ENCODE data around the gene PFDN1. TPM values are rescaled to one million over a fixed set of nuclear protein-coding genes. Genes with fewer than 3 reads are reported as not detected.

Gene PFDN1
- total RNA-seq, 1 donor from 2014 or later, result 57.9 TPM

DNA sequence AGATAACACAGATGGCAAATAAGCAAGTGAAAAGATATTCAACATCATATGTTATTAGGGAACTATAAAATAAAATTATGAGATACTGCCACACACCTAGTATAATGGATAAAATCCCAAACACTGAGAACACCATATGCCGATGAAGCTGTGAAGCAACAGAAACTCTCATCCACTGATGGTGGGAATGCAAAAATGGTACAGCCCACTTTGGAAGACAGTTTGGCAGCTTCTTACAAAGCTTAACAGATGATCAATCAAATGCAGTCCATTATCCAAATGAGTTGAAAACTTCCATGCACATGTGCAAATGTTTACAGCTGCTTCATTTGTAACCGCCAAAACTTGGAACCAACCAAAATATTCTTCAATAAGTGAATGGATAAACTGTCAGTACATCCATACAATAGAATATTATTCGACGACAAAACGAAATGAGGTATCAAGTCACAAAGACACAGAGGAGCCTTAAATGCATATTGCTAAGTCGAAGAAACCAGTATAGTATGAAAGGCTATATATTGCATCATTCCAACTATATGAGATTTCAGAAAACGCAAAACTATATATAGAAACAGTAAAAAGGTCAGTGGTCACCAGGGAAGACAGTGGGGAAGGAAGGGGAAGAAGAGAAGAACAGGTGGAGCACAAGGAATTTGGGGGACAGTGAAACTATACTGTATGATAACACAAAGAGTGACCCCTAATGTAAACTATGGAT lies 14.9 kb downstream of the PFDN1 start:
- H3K9me3 Mint-ChIP-seq, result no peaks in the 10 kb centered on the region
- H3K4me3 Mint-ChIP-seq, result no peak overlapping the region
- H3K27ac Mint-ChIP-seq, result no peak overlapping the region
- peaks cover 7% of the 10 kb centered on the region for H3K4me1 Mint-ChIP-seq (ENCODE audit: unreplicated experiment)
- peaks cover 17% of the 10 kb centered on the region for H3K36me3 Mint-ChIP-seq
- no peaks in the 10 kb centered on the region for H3K27me3 Mint-ChIP-seq
- TF ChIP-seq, protein P1, sequence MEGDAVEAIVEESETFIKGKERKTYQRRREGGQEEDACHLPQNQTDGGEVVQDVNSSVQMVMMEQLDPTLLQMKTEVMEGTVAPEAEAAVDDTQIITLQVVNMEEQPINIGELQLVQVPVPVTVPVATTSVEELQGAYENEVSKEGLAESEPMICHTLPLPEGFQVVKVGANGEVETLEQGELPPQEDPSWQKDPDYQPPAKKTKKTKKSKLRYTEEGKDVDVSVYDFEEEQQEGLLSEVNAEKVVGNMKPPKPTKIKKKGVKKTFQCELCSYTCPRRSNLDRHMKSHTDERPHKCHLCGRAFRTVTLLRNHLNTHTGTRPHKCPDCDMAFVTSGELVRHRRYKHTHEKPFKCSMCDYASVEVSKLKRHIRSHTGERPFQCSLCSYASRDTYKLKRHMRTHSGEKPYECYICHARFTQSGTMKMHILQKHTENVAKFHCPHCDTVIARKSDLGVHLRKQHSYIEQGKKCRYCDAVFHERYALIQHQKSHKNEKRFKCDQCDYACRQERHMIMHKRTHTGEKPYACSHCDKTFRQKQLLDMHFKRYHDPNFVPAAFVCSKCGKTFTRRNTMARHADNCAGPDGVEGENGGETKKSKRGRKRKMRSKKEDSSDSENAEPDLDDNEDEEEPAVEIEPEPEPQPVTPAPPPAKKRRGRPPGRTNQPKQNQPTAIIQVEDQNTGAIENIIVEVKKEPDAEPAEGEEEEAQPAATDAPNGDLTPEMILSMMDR (conservative IDR thresholded peaks at IDR 0.05), result no peak
- no peak for DNase-seq (ENCODE audit: extremely low spot score, unreplicated experiment)

DNA sequence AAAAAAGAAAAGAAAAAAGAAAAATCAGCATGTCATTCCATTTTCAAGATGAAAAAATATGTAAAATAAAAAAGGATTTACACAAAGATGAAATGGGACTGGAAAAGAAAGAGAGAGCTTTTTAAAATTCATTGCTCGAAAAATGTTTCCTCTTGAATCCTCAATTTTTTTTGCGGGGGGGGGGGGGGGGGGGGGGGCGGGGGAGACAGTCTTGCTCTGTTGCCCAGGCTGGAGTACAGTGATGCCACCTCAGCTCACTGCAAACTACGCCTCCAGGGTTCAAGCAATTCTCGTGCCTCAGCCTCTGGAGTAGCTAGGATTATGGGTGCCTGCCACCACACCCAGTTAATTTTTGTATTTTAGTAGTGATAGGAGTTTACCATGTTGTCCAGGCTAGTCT lies 16.5 kb downstream of the PFDN1 start:
- Mint-ChIP-seq H3K27ac (no peak overlapping the region), H3K36me3 (peaks cover 16% of the 10 kb centered on the region), H3K4me3 (no peak overlapping the region), H3K27me3 (no peaks in the 10 kb centered on the region), H3K9me3 (no peaks in the 10 kb centered on the region), H3K4me1 (ENCODE audit: unreplicated experiment) (peaks cover 6% of the 10 kb centered on the region)
- TF ChIP-seq, protein P1 (conservative IDR thresholded peaks at IDR 0.05), result no peak
- no peak for DNase-seq (ENCODE audit: extremely low spot score, unreplicated experiment)

DNA sequence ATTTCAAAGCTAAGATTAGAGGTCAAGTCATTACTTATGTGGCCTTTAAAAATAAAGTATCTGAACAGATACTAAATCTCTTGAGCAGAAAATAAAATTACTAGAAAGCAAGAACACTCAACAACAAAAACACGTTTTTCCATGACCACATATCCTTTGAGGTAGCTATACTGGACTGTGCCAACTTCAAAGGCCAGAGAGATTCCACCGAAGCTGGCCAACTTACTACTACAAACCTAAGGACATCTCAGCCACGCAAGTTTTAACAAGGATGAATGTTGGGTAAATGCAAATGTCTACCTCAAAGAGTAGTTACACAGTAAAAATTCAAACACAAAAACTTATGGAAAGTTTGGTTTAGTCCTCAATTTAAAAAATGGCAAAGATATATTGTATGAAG lies 18.9 kb downstream of the PFDN1 start:
- Mint-ChIP-seq H3K27me3 (no peaks in the 10 kb centered on the region), H3K4me1 (ENCODE audit: unreplicated experiment) (peaks cover 6% of the 10 kb centered on the region), H3K27ac (no peak overlapping the region), H3K4me3 (no peak overlapping the region), H3K36me3 (peaks cover 3% of the 10 kb centered on the region), H3K9me3 (no peaks in the 10 kb centered on the region)
- TF ChIP-seq, protein P1 (conservative IDR thresholded peaks at IDR 0.05), result no peak
- DNase-seq (ENCODE audit: extremely low spot score, unreplicated experiment), result no peak

DNA sequence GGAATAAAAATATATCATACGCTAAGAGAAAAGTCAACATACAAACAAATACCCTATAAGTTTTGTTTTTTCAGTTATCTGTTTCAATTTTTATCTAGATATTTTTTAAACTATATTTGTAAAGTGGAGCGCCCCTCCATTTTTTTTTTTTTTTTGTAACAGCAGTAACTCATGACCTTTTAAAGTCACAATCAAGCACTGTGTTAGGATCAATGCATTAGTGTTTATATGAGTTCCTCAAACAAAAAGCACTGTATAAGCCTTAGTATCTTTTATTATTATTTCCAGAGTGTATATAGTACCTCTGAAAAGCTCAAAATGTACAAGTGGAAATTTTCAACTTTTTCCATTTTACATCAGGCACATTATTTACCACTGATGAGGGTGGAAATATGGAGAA lies 20.6 kb downstream of the PFDN1 start:
- no peaks in the 10 kb centered on the region for H3K27me3 Mint-ChIP-seq
- H3K4me3 Mint-ChIP-seq, result no peak overlapping the region
- H3K36me3 Mint-ChIP-seq, result peaks cover 13% of the 10 kb centered on the region
- TF ChIP-seq, protein P1 (conservative IDR thresholded peaks at IDR 0.05), result no peak
- DNase-seq (ENCODE audit: extremely low spot score, unreplicated experiment), result no peak
- no peak overlapping the region for H3K27ac Mint-ChIP-seq
- H3K9me3 Mint-ChIP-seq, result no peaks in the 10 kb centered on the region
- peaks cover 6% of the 10 kb centered on the region for H3K4me1 Mint-ChIP-seq (ENCODE audit: unreplicated experiment)

DNA sequence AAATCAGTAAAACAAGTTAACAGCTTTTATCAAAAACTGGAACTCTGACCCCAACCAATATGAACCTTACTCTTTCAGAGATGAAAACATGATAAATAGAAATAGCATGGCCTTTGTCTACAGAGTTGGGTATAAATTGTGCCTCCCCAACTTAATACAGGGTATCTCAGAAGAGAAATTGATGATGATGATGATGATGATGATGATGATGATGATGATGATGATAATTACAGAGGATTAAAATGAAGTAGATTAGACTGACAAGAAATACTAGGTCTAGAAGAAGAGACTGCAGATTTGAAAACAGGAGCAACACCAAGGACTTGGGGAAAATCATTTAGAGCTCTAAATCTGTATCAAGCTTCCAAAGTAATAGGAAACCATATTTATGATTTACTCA lies 27.1 kb downstream of the PFDN1 start:
- no peaks in the 10 kb centered on the region for H3K9me3 Mint-ChIP-seq
- H3K27me3 Mint-ChIP-seq, result no peaks in the 10 kb centered on the region
- no peak for DNase-seq (ENCODE audit: extremely low spot score, unreplicated experiment)
- H3K36me3 Mint-ChIP-seq, result peaks cover 25% of the 10 kb centered on the region
- no peak overlapping the region for H3K4me3 Mint-ChIP-seq
- no peak overlapping the region for H3K27ac Mint-ChIP-seq
- TF ChIP-seq, protein P1 (conservative IDR thresholded peaks at IDR 0.05), result no peak
- H3K4me1 Mint-ChIP-seq (ENCODE audit: unreplicated experiment), result no peaks in the 10 kb centered on the region
